Measurements from ENCODE around the gene GNAI3. TPM values are rescaled to one million over a fixed set of nuclear protein-coding genes. Genes with fewer than 3 reads are reported as not detected.

GNAI3 gene
- total and polyA plus RNA-seq, 8 donors: 6.4 to 11.5 (median 10.8) TPM

DNA sequence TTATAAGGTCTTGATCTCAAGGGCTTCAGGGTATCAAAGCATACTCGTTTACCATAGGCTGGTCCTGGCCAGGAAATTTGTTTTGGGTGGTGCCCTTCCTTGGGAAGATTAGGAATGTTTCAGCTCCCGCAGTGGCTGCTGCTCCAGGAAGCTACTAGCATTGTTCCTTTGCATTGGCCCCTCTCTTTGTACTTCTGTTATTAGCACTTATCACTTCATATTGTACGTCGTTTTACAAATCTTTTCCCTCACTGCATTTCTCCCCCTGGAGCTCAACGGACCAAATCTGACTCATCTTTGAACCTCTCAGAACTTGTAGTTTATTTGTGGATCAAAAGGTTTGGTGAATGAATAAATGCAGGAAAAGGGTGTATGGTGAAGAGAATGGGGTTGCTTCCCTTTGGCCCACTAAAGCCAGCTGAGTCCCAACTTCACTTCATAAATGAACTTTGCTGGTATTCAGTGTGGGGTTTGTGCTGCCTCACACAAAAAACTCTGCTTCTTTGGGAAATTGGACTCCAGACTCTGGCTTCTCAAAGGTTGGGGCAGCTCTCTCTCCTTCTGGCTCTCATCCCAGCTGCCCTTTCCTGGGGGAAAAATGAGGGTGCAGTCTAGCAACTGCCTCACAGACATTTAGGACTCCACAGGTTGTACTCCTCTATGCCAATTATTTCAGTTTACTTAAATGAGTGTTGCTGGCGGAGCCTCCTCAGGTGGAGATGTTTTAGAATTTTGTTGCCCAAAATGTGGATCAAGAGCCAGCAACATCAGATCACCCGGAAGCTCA lies 65.1 kb downstream of the GNAI3 start:
- H3K27ac ChIP-seq: peak overlapping the region in 1 of 2 donors; percentile 30
- DNase-seq (no peak), ATAC-seq (no peak)
- no peaks in the 10 kb centered on the region for H3K27me3 ChIP-seq
- H3K9me3 ChIP-seq: no peaks in the 10 kb centered on the region
- no peaks in the 10 kb centered on the region for H3K36me3 ChIP-seq
- H3K4me1 ChIP-seq: peaks cover 7 to 45% of the 10 kb centered on the region in 2 donors
- no peak overlapping the region for H3K4me3 ChIP-seq
- intact Hi-C loops (cut with DNase I): no loop called here
- TF ChIP-seq, protein P1, sequence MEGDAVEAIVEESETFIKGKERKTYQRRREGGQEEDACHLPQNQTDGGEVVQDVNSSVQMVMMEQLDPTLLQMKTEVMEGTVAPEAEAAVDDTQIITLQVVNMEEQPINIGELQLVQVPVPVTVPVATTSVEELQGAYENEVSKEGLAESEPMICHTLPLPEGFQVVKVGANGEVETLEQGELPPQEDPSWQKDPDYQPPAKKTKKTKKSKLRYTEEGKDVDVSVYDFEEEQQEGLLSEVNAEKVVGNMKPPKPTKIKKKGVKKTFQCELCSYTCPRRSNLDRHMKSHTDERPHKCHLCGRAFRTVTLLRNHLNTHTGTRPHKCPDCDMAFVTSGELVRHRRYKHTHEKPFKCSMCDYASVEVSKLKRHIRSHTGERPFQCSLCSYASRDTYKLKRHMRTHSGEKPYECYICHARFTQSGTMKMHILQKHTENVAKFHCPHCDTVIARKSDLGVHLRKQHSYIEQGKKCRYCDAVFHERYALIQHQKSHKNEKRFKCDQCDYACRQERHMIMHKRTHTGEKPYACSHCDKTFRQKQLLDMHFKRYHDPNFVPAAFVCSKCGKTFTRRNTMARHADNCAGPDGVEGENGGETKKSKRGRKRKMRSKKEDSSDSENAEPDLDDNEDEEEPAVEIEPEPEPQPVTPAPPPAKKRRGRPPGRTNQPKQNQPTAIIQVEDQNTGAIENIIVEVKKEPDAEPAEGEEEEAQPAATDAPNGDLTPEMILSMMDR (IDR thresholded peaks at IDR 0.05): no peak

DNA sequence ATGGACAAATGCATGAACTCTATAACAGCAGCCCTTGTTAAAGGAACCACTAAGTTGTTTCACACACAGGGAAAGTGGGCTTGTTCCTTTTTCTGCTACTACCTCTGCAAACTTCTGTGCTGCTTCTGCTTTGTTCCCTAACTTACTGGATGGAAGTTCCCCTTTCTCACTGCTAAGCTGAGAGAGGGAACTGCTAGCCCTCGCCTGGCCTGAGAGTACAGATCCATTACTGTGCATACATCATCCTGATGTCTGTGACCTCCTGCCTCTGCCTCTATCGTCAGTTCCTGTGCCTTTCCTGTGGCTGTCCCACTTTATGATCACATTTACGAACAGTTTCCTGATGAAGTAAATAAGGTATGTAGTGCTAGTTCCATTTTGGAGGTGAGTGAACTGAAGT lies 67.5 kb downstream of the GNAI3 start:
- DNase-seq (peak in 1 of 4 donors; percentile 76), ATAC-seq (peak; percentile 27)
- TF ChIP-seq, protein P1 (IDR thresholded peaks at IDR 0.05): no peak

DNA sequence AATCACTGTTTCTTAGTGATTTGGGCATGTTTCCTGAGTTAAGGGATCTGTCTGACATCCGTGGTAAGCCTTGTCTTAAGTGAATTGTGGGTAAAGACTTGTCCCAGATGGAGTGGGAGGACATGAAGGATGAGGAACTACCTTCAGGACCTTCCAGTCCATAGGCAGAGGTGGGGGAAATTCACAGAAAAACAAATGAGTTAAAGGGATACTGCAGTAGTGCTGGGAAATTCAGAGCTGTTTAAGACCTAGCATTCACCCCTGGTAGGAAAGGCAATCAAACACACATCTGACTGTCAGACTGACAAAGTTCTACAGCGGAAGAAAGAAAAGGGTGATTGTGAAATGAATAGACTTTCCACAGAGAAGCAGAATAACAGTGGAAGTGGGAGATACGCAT lies 68.0 kb downstream of the GNAI3 start:
- H3K27me3 ChIP-seq: no peaks in the 10 kb centered on the region
- DNase-seq (no peak), ATAC-seq (no peak)
- H3K4me1 ChIP-seq: peaks cover 15 to 61% of the 10 kb centered on the region in 2 donors
- TF ChIP-seq, protein P1 (IDR thresholded peaks at IDR 0.05): no peak
- H3K4me3 ChIP-seq: no peak overlapping the region
- H3K27ac ChIP-seq: peak overlapping the region; percentile 67 to 95
- no peaks in the 10 kb centered on the region for H3K9me3 ChIP-seq
- H3K36me3 ChIP-seq: no peaks in the 10 kb centered on the region
- intact Hi-C loops (cut with DNase I): no loop called here

More for the DNA sequence above, 67.5 kb downstream of the GNAI3 start:
- intact Hi-C loops (cut with DNase I): no loop called here
- Histone ChIP-seq H3K36me3 (no peaks in the 10 kb centered on the region), H3K4me3 (no peak overlapping the region), H3K27me3 (no peaks in the 10 kb centered on the region), H3K4me1 (peaks cover 13 to 57% of the 10 kb centered on the region in 2 donors), H3K9me3 (no peaks in the 10 kb centered on the region), H3K27ac (peak overlapping the region; percentile 67 to 95)

DNA sequence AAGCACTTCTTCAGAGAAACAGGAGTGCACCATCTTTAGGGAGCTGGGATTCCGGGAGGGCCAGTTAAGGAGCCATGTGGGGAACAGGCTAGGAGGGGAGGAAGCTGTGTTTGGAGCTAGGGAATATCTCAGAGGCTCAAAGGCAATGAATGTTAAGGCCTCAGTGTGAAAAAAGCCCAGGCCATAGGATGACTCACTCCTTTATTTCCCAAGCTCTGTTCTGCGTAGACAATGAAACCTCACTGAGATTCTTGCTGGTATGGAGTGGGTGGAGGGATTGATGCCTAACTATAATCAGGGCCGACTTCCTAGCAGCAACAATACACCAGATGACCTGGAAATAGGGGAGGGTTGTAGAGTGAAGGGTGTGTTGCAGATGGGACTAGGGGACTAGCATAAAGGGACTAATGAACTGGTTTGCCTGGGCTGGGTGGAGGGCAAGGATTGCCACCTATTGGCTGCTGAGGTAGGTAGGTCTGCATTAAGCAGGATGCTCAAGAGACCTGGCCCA lies 68.9 kb downstream of the GNAI3 start:
- Histone ChIP-seq H3K4me3 (no peak overlapping the region), H3K4me1 (peaks cover 17 to 67% of the 10 kb centered on the region in 2 donors), H3K27me3 (no peaks in the 10 kb centered on the region), H3K27ac (peak overlapping the region; percentile 67 to 95), H3K36me3 (no peaks in the 10 kb centered on the region), H3K9me3 (no peaks in the 10 kb centered on the region)
- peak; percentile 8 for ATAC-seq
- TF ChIP-seq, protein P1 (IDR thresholded peaks at IDR 0.05): no peak
- no peak for DNase-seq
- intact Hi-C loops (cut with DNase I): no loop called here
